SK-N-SH treated with all-trans-retinoic acid at 6 μM for 48 hours (cell line): Measurements from ENCODE around the gene PRR35.

Source experiments
- ATAC-seq: fragments of 200-7000 bp; cut with Tn5 transposase; 3 replicates; pipeline ENCODE4 v1.9.1; 2020; ENCODE audit warnings: mild to moderate bottlenecking, moderate library complexity
- ARNTL ChIP-seq: fragments of 450-650 bp; formaldehyde crosslinking; IDR thresholded peaks from 2 replicates; pipeline ENCODE4 v1.5.0; 2020; ENCODE audit warnings: low read depth, mild to moderate bottlenecking, moderate library complexity, borderline replicate concordance
- CSDC2 ChIP-seq: fragments of 250-450 bp; sonication (Bioruptor Pico); IDR thresholded peaks from 2 replicates; pipeline ENCODE4 v1.5.0; 2020; ENCODE audit warnings: mild to moderate bottlenecking, moderate library complexity
- CSRNP3 ChIP-seq: fragments of 250-450 bp; sonication (Bioruptor Pico); IDR thresholded peaks from 2 replicates; pipeline ENCODE4 v1.5.1; 2021; ENCODE audit warnings: mild to moderate bottlenecking, moderate library complexity
- GLIS3 ChIP-seq: fragments of 250-450 bp; sonication (Bioruptor Pico); IDR thresholded peaks from 2 replicates; pipeline ENCODE4 v1.5.0; 2020; ENCODE audit warnings: mild to moderate bottlenecking, moderate library complexity
- ISL1 ChIP-seq: fragments of 250-450 bp; sonication (Bioruptor Pico); IDR thresholded peaks from 2 replicates; pipeline ENCODE4 v2.1.2; 2022; ENCODE audit warnings: mild to moderate bottlenecking, moderate library complexity
- OSR1 ChIP-seq: fragments of 250-450 bp; sonication (Bioruptor Pico); IDR thresholded peaks from 2 replicates; pipeline ENCODE4 v1.8.0; 2022; ENCODE audit warnings: moderate library complexity, mild to moderate bottlenecking, inconsistent platforms
- PATZ1 ChIP-seq: fragments of 250-450 bp; sonication (Bioruptor Pico); IDR thresholded peaks from 2 replicates; pipeline ENCODE4 v1.8.0; 2020; ENCODE audit warnings: mild to moderate bottlenecking, moderate library complexity, borderline replicate concordance
- POU6F1 ChIP-seq: fragments of 250-450 bp; sonication (Bioruptor Pico); IDR thresholded peaks from 2 replicates; pipeline ENCODE4 v1.8.0; 2021; ENCODE audit warnings: low read depth, mild to moderate bottlenecking, moderate library complexity, borderline replicate concordance
- PPARA ChIP-seq: fragments of 250-450 bp; sonication (Bioruptor Pico); IDR thresholded peaks from 2 replicates; pipeline ENCODE4 v1.5.0; 2020; ENCODE audit warnings: mild to moderate bottlenecking, borderline replicate concordance
- RARB ChIP-seq: fragments of 250-450 bp; sonication (Bioruptor Pico); IDR thresholded peaks from 2 replicates; pipeline ENCODE4 v1.8.0; 2021; ENCODE audit warnings: mild to moderate bottlenecking, moderate library complexity
- SNAI2 ChIP-seq: fragments of 250-450 bp; sonication (Bioruptor Pico); IDR thresholded peaks from 2 replicates; pipeline ENCODE4 v1.5.0; 2020; ENCODE audit warnings: mild to moderate bottlenecking, moderate library complexity
- TCF4 ChIP-seq: fragments of 250-450 bp; sonication (Bioruptor Pico); IDR thresholded peaks from 2 replicates; pipeline ENCODE4 v1.8.0; 2021; ENCODE audit warnings: mild to moderate bottlenecking, moderate library complexity, borderline replicate concordance
- TSHZ2 ChIP-seq: fragments of 250-450 bp; sonication (Bioruptor Pico); IDR thresholded peaks from 2 replicates; pipeline ENCODE4 v1.5.0; 2020; ENCODE audit warnings: mild to moderate bottlenecking, moderate library complexity
- ZC3H10 ChIP-seq: fragments of 250-450 bp; sonication (Bioruptor Pico); IDR thresholded peaks from 2 replicates; pipeline ENCODE4 v1.5.1; 2021; ENCODE audit warnings: mild to moderate bottlenecking, moderate library complexity
- ZFP3 ChIP-seq: fragments of 250-450 bp; sonication (Bioruptor Pico); IDR thresholded peaks from 2 replicates; pipeline ENCODE4 v1.5.0; 2020; ENCODE audit warnings: mild to moderate bottlenecking, moderate library complexity
- ZFP30 ChIP-seq: fragments of 450-650 bp; formaldehyde crosslinking; IDR thresholded peaks from 2 replicates; pipeline ENCODE4 v1.5.0; 2022; ENCODE audit warnings: mild to moderate bottlenecking, moderate library complexity
- ZNF565 ChIP-seq: fragments of 450-650 bp; formaldehyde crosslinking; conservative IDR thresholded peaks from 2 replicates; pipeline ENCODE4 v1.5.0; 2020; ENCODE audit warnings: low read depth, mild to moderate bottlenecking, moderate library complexity
- ZNF8 ChIP-seq: fragments of 450-650 bp; formaldehyde crosslinking; IDR thresholded peaks from 2 replicates; pipeline ENCODE4 v1.5.0; 2020; ENCODE audit warnings: mild to moderate bottlenecking, moderate library complexity

Gene PRR35

GRCh38 chr16:590815-591200 is 30.6 kb downstream of the PRR35 start (continued):
- TF ChIP-seq POU6F1 (CRISPR knock-in tag): no peak
- TF ChIP-seq GLIS3 (CRISPR knock-in tag): no peak

GRCh38 chr16:591231-591630 is 31.0 kb downstream of the PRR35 start:
- ATAC-seq: no peak
- TF ChIP-seq ZC3H10 (CRISPR knock-in tag) (no peak), OSR1 (no peak), RARB (CRISPR knock-in tag) (no peak), ARNTL (CRISPR knock-in tag) (no peak), PATZ1 (CRISPR knock-in tag) (no peak), ZFP3 (CRISPR knock-in tag) (no peak), SNAI2 (no peak), ZNF565 (CRISPR knock-in tag) (no peak), ZFP30 (no peak)
- TF ChIP-seq, all 23 proteins: peak for 0

- no peak for TF ChIP-seq ARNTL (CRISPR knock-in tag)
- TF ChIP-seq ZNF565 (CRISPR knock-in tag): no peak
- TF ChIP-seq TCF4 (CRISPR knock-in tag): no peak
- no peak for TF ChIP-seq OSR1
- TF ChIP-seq TSHZ2: no peak
- TF ChIP-seq ZC3H10 (CRISPR knock-in tag): no peak
- TF ChIP-seq ISL1 (CRISPR knock-in tag): no peak
- no peak for TF ChIP-seq CSRNP3 (CRISPR knock-in tag)
- TF ChIP-seq CSDC2 (CRISPR knock-in tag): no peak
- no peak for TF ChIP-seq PATZ1 (CRISPR knock-in tag)
- TF ChIP-seq PPARA (CRISPR knock-in tag): no peak
- TF ChIP-seq ZNF8 (CRISPR knock-in tag): no peak
- TF ChIP-seq RARB (CRISPR knock-in tag): no peak
- TF ChIP-seq SNAI2: no peak
- TF ChIP-seq, all 23 proteins: peak for 0
- no peak for ATAC-seq
Observed at GRCh38 chr16:591892-592517, 31.8 kb downstream of the PRR35 start.
